GM10847 (cell line): ENCODE data around the gene ANKS1B.

Source experiments
- POLR2A ChIP-seq: IDR thresholded peaks from 2 replicates; pipeline ENCODE4 v1.6.1; 2011; ENCODE audit not compliant: insufficient read length; ENCODE audit errors: extremely low read depth

The ANKS1B gene

DNA sequence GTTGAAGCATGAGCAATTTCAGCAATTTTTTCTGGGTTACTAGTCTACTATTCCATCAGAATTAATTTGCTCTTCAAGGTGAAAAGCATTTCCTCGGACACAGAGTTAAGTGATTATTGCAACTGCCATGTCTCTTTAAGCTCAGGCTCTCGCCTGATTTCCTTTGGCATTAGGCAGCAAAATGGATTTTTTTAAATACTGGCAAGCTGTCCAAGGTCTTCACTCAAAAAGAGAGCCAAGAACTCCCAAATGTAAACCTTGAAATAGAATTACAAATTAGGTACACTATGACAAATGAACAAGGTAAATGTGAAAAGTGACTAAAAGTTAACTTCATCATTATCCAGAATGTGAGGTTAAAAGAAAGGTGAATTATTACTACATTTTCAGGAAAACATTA lies 225.3 kb downstream of the ANKS1B start:
- TF ChIP-seq POLR2A: no peak

DNA sequence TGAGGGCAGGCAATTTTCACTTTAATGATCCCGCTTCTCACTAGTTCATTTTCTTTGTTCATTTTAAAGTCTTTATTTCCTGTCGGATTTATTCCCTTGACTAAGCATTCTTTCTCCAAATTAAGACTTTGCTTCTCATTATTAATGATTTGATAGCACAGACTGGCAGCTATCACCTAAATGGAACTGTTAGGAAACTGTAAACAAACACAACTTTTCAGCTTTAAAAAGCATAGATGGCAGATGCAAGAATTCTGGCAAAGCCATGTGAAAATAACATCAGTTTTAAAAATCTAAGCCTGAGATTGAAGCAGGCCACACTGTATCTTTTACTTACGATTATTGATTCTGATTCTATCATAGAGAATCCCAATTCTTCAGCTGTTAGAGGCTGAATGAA lies 225.7 kb downstream of the ANKS1B start:
- TF ChIP-seq POLR2A: no peak

DNA sequence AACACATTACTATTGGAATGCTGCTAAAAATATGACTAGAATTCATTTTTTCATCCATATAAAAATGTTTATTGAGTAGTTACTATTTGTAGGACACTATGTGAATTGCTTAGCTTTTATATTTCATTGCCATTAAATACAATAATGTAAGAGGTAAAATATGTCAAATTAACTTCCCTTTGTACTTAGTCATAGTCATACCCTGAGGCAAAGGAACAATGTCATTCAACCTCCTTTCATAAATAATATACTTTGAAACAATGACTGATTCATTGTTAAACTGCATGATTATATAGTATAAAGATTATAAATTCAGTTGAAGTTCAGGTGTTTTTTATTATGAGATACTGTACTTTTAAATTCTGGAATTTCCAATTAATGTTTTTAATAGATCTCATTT lies 232.0 kb downstream of the ANKS1B start:
- TF ChIP-seq POLR2A: no peak

DNA sequence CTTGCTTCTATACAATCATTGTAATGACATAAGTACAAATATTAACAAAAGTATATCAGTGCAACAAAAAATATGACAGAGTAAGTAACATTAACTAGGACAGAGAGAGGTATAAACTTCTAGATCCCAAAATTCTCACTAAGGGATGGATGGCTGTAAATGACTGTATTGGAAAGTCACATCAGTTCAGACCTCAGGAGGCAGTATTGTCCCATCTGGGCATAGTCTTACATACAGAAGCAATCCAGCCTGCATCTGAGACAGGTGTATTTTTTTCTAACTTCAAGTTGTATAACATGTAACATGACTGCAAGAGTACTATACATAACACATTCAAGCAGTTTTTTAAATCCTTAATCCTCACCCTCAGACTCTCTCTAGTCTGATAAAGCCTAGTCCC lies 238.2 kb downstream of the ANKS1B start:
- TF ChIP-seq POLR2A: no peak

DNA sequence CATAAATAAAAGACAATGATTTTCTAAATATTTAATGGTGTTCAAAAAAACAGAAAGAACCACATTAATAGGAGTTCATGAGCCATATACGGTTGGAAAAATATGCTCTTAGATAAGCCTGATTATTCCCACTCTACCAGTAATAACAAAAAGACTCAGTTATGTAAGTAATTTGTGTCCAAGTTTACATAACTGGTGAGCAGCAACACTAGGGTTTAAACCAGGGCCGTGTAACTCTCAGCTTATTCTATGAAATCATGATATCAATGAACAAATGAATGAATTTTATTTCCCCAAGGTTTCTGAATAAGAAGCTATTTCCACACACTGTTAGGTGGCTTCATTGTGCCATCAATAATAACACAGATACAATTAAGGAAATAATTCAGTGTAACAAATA lies 238.8 kb downstream of the ANKS1B start:
- no peak for TF ChIP-seq POLR2A

DNA sequence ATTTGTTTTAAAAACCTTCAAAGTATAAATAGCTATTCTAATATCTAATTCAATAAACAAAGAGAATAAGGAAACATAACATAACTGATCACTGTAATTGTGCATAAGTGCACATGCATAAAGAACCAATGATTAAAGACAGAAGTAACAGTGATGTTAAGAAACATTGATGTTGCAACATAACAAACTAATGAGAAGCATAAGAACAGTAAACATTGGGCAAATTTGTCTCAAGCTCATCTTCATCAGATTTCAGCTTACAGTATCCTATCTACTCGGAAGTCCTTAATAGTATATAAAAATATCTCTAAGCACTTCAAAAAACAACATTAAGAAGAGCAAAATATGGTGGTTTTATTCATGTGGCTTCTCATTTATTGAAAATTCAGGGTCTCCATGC lies 239.6 kb downstream of the ANKS1B start:
- no peak for TF ChIP-seq POLR2A

DNA sequence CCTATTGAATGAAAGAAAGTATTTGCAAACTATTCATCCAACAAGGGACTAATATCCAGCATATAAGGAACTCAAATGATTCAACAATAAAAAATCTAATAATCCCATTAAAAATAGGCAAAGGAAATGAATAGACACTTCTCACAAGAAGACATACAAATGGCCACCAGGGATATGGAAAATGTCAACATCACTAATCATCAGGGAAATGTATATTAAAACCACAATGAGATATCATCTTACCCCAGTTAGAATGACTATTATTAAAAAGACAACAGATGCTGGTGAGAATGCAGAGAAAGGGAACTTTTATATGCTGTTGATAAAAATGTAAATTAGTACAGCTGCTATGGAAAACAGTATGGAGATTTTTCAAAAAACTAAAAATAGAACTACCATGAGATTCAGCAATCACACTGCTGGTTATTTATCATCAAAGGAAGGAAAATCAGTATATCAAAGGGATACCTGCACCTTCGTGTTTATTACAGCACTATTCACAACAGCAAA lies 247.9 kb downstream of the ANKS1B start:
- TF ChIP-seq POLR2A: no peak

DNA sequence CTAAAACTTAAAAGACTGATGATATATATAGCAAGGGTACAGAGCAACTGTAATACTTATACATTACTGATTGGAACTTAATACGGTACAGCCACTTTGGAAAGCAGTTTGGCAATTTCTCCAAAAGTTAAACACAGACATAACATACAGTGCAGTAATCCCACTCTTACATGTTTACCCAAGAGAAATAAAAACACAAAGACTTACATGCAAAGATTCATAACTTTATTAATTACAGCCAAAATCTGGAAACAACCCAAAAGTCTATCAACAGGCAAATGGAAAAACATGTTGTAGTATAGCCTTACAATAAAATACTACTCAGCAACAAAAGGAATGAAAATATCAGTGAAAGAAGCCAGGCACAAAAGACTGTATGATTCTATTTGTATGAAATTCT lies 252.6 kb downstream of the ANKS1B start:
- no peak for TF ChIP-seq POLR2A

DNA sequence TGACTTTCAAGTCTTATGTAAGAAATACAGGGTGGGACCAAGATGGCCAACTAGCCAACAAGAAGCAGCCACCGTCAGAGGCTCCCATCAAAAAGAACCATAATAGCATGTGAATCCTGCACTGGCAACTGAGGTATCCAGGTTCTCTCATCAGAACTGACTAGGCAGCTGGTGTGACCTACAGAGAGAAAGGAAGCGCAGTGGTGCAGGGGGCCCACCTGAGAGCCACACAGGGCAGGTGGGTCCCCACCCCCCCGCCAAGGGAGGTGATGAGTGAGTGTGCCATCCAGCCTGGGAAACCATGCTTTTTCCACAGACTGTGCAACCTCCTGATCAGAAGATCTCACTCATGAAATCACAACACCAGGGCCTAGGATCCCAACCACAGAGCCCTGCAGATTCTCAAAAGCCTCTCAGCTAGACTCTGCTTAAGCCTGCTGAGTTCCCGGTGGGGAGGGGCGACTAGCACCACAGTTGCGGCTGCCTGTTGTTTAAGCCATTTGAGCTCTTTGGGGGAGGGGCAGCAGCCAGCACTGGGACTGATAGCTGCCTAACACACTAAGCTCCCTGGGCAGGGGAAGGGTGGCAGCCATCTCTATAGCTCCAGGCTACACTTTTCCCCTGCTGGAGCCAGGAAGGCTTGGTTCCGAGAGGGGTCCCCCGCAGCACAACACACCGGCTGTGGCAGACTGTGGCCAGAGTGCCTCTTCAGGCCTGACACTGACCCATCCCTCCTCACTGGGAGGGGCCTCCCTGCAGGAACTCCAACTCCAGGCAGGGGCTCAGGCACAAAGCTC lies 261.8 kb downstream of the ANKS1B start:
- TF ChIP-seq POLR2A: no peak

DNA sequence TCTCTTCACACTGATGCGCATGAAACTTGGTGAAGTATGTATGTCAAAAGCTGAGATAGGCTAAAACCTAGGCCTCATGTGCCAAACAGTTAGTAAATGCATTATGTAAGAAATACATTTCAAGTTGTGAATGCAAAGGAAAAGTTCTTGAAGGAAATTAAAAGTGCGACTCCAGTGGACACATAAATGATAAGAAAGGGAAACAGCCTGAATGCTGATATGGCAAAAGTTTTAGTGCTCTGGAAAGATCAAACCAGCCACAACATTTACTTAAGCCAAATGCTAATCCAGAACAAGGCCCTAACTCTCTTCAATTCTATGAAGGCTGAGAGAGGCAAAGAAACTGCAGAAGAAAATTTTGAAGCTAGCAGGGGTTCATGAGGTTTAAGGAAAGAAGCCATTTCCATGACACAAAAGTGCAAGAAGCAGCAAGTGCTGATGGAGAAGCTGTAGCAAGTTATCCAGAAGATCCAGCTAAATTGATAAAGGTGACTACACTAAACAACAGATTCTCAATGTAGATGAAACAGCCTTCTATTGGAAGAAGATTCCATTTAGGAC lies 262.9 kb downstream of the ANKS1B start:
- TF ChIP-seq POLR2A: no peak

DNA sequence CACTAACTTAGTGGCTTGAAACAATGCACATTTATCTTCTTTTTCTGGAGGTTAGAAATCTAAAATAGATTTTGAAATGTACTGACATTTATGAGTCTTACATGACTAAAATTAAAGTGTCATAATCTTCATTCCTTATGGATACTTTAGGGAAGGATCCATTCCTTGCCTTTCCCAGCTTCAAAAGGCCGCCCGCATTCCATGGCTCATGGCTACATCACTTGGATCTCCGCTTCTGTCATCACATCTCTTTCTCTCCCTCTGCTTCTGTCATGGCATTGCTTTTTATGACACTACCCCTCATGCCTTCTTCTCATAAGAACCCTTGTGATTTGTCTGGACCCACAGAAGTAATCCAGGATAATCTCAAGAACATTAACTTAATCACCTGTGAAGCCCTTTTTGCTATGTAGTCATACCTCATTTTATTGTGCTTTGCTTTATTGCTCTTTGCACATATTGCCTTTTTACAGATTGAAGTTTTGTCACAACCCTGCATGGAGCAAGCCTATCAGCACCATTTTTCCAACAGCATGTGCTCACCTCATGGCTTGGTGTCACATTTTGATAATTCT lies 270.7 kb downstream of the ANKS1B start:
- TF ChIP-seq POLR2A: no peak

DNA sequence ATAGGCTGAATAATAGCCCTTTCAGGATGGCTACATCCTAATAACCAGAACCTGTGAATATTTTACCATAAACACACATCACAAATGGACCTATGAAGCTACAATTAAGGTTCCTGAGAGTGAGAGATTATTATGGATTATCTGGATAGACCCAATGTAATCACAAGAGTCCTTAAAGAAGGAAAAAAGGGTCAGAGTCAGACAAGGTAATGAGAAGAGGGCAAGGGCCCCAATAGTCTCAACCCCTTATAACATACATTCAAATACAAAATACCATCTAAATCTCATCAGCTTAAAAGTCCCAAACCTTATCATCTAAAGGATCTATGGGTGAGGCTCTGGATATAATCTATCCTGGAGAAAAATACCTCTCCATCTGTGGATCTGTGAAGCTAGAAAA lies 272.5 kb downstream of the ANKS1B start:
- no peak for TF ChIP-seq POLR2A

DNA sequence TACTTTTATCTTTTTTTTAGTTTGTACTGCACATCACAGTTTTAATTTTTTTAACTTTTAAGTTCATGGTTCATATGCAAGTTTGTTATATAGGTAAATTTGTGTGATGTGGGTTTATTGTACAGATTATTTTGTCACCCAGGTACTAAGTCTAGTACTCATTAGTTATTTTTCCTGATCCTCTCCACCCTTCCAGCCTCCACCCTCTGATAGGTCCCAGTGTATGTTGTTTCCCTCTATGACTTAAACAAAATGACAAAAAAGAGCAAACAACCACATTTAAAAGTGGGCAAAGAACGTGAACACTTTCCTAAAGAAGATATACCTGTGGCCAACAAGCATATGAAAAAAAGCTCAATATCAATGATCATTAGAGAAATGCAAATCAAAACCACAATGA lies 273.5 kb downstream of the ANKS1B start:
- TF ChIP-seq POLR2A: no peak

DNA sequence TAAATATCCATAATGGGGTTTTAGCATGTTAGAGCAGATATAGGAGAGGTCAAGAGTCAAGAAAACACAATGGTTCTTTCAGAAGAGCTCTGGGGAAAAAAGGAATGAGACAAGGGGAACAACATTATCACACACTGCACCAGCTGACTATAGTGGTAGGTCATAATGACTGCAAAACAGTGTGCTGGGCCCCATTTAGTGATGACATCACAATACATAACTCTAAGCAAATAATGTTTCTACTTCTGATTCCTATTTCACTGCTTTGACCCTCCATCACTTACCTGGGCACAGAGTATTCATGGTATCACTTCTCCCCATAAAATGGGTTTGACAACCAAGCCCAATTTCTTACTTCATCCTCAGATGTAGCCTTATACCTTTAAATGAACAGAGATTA lies 275.1 kb downstream of the ANKS1B start:
- no peak for TF ChIP-seq POLR2A

DNA sequence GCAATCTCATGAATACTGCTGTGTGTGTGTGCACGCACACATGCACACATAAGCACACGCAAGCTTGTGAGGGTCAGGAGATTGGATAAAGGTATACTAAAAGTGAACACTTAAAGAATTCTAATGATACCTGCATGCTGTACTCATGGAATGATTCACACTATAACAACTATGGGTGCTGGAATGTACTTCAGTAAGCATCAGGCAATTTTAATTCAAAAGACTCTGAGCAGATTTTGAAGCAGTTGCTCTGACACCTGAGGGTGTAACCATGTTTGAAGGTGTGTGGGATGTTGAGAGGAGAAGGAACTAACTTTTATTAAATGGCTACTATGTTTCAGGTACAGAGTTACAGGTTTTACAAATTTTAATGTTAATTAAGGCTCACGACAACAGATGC lies 275.6 kb downstream of the ANKS1B start:
- no peak for TF ChIP-seq POLR2A

DNA sequence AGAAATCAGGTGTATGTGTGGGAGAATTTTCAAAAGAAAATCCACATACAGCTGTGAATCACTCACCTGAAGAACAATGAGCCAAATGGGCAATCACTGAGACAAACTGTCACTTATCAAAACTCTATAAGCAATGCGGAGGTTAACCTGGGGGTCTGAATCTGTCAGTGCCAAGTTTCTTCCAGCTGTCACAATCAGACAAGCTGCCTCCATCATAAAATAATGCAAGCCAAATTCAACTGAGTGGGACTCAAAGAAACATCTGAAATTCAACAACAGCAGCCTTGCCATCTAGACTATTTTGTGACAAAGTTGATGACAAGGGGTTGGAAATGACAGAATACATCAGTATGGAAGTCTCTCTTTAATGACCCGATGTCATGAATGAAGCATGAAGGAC lies 276.9 kb downstream of the ANKS1B start:
- TF ChIP-seq POLR2A: no peak
